OCI-LY1 (cell line): ENCODE data around the gene CCDC190.

Experiments used
- H2AFZ ChIP-seq: fragments of 200-600 bp; sonication (generic), shearing (Covaris generic); 2 replicates; pipeline ENCODE4 v1.6.0; 2014; ENCODE audit warnings: antibody characterized with exemption, mild to moderate bottlenecking, low read length
- H3F3A ChIP-seq: fragments of 200-600 bp; sonication (generic), shearing (Covaris generic); 2 replicates; pipeline ENCODE4 v1.6.0; 2014; ENCODE audit warnings: mild to moderate bottlenecking, antibody characterized with exemption, low read length, moderate library complexity; ENCODE audit not compliant: insufficient read depth
- H3K27ac ChIP-seq: fragments of 200-600 bp; sonication (generic); 2 replicates; pipeline ENCODE4 v1.5.1; 2014; ENCODE audit warnings: low read length, mixed run types, mild to moderate bottlenecking, low read depth; ENCODE audit not compliant: poor library complexity, severe bottlenecking
- H3K27me3 ChIP-seq: fragments of 200-600 bp; sonication (generic); 2 replicates; pipeline ENCODE4 v1.6.0; 2014; ENCODE audit warnings: antibody characterized with exemption, mild to moderate bottlenecking, low read length, moderate library complexity; ENCODE audit not compliant: insufficient read depth
- H3K36me3 ChIP-seq: fragments of 200-600 bp; sonication (generic); 2 replicates; pipeline ENCODE4 v1.6.1; 2014; ENCODE audit warnings: mild to moderate bottlenecking, antibody characterized with exemption, low read length, moderate library complexity, mixed read lengths; ENCODE audit not compliant: insufficient read depth
- H3K4me1 ChIP-seq: fragments of 200-600 bp; sonication (generic); 2 replicates; pipeline ENCODE4 v1.5.1; 2014; ENCODE audit warnings: mild to moderate bottlenecking, low read length, moderate library complexity; ENCODE audit not compliant: insufficient read depth, severe bottlenecking
- H3K4me2 ChIP-seq: fragments of 200-600 bp; sonication (generic), shearing (Covaris generic); 2 replicates; pipeline ENCODE4 v1.6.1; 2014; ENCODE audit warnings: low read length
- H3K4me3 ChIP-seq: fragments of 200-600 bp; sonication (generic); 2 replicates; pipeline ENCODE4 v1.5.1; 2014; ENCODE audit warnings: low read length, low read depth, mild to moderate bottlenecking, mixed read lengths; ENCODE audit not compliant: poor library complexity, severe bottlenecking
- H3K79me2 ChIP-seq: fragments of 200-600 bp; shearing (Covaris generic); 2 replicates; pipeline ENCODE4 v1.6.1; 2016; ENCODE audit warnings: mixed run types, low read length, mixed read lengths; ENCODE audit not compliant: insufficient read depth
- H3K9ac ChIP-seq: fragments of 200-600 bp; sonication (generic), shearing (Covaris generic); 2 replicates; pipeline ENCODE4 v1.6.1; 2014; ENCODE audit warnings: mild to moderate bottlenecking, low read length, mixed read lengths
- H3K9me2 ChIP-seq: fragments of 200-600 bp; sonication (generic), shearing (Covaris generic); 2 replicates; pipeline ENCODE4 v1.6.1; 2014; ENCODE audit warnings: low read depth, mild to moderate bottlenecking, low read length, mixed read lengths
- H3K9me3 ChIP-seq: fragments of 200-600 bp; shearing (Covaris generic); 2 replicates; pipeline ENCODE4 v1.6.1; 2014; ENCODE audit warnings: low read length, mixed read lengths
- H4K20me1 ChIP-seq: fragments of 200-600 bp; sonication (generic), shearing (Covaris generic); 2 replicates; pipeline ENCODE4 v1.6.0; 2016; ENCODE audit warnings: mild to moderate bottlenecking, low read length; ENCODE audit not compliant: insufficient read depth
- EZH2 ChIP-seq: fragments of 200-600 bp; sonication (generic), shearing (Covaris generic); IDR thresholded peaks from 2 replicates; pipeline ENCODE4 v1.8.0; 2017; ENCODE audit warnings: borderline replicate concordance, mixed run types, mild to moderate bottlenecking, antibody characterized with exemption, low read length, moderate library complexity, mixed read lengths
- TF ChIP-seq, protein P1 (sequence below): fragments of 200-600 bp; sonication (generic), shearing (Covaris generic); IDR thresholded peaks from 2 replicates; pipeline ENCODE4 v1.5.1; 2017; ENCODE audit warnings: mild to moderate bottlenecking, antibody characterized with exemption, low read length, moderate library complexity, mixed read lengths

The CCDC190 gene

DNA sequence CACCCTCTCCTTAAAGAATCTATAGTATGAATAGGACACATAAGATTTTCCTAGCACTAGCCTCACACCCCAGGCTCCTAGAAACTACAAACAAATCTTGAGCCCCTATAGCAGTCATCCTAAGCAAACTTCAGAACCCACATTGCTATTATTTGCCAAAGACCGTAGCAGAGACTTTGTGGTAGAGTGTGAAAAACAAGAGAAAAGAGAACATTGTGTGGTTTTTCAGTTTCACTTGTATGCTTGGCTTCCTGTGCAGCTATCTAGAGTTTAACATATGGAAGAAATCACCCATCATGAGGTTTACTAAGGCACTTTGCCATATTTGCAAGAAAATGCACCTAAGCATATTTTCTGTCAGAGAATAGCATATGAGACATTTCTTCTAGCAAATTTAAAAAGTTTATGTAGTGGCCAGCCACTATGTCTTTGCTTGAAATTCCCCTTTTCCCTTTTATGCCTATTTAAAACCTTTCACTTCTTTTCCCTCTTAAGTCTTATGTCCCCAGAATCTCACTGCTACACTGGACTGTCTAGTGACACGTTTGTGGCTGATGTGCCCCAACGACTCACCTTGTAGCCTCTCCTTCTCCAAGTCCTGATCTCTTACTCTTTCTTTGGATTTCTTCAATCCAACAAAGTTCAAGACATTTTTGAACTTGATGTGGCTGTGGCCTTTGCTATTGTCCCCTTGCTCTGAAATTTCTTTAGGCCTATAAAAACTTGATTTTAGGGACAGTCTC lies 25.6 kb downstream of the CCDC190 start:
- no peaks in the 10 kb centered on the region for H4K20me1 ChIP-seq
- H3K9me3 ChIP-seq = peaks cover 3% of the 10 kb centered on the region; the same call in 1 of the 2 replicates
- H3K4me2 ChIP-seq = no peak overlapping the region
- H3K4me3 ChIP-seq = no peak overlapping the region
- H3K9me2 ChIP-seq = no peaks in the 10 kb centered on the region
- no peak overlapping the region for H3K27ac ChIP-seq
- H3K36me3 ChIP-seq = no peaks in the 10 kb centered on the region
- no peak overlapping the region for H2AFZ ChIP-seq
- no peaks in the 10 kb centered on the region for H3K4me1 ChIP-seq
- H3K9ac ChIP-seq = no peak overlapping the region
- no peaks in the 10 kb centered on the region for H3F3A ChIP-seq
- no peaks in the 10 kb centered on the region for H3K27me3 ChIP-seq
- no peaks in the 10 kb centered on the region for H3K79me2 ChIP-seq
- TF ChIP-seq, protein P1, sequence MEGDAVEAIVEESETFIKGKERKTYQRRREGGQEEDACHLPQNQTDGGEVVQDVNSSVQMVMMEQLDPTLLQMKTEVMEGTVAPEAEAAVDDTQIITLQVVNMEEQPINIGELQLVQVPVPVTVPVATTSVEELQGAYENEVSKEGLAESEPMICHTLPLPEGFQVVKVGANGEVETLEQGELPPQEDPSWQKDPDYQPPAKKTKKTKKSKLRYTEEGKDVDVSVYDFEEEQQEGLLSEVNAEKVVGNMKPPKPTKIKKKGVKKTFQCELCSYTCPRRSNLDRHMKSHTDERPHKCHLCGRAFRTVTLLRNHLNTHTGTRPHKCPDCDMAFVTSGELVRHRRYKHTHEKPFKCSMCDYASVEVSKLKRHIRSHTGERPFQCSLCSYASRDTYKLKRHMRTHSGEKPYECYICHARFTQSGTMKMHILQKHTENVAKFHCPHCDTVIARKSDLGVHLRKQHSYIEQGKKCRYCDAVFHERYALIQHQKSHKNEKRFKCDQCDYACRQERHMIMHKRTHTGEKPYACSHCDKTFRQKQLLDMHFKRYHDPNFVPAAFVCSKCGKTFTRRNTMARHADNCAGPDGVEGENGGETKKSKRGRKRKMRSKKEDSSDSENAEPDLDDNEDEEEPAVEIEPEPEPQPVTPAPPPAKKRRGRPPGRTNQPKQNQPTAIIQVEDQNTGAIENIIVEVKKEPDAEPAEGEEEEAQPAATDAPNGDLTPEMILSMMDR = no peak
- TF ChIP-seq EZH2 = no peak

DNA sequence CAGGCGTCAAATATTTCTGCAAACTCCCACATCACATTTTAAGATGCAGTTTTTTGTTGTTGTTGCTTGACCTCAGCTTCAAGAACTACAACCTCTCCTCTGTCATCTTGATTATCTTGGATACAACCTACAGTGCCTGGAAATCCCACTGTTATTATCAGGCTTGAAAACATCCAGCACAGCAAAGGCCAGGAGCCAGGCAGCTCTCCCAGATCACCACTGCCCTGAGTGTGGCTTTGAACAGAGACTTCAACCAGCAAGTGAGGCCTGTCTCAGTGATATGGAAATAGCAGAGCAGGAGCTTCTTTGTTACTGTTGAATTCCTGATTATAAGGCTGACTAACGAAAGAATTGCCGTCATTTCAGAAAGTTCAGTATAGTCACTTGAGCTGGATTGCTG lies 28.5 kb downstream of the CCDC190 start:
- H2AFZ ChIP-seq = no peak overlapping the region
- no peaks in the 10 kb centered on the region for H3K4me1 ChIP-seq
- H3K4me2 ChIP-seq = no peak overlapping the region
- no peak overlapping the region for H3K27ac ChIP-seq
- H3K36me3 ChIP-seq = no peaks in the 10 kb centered on the region
- no peaks in the 10 kb centered on the region for H3K9me3 ChIP-seq
- no peaks in the 10 kb centered on the region for H3K79me2 ChIP-seq
- H3K4me3 ChIP-seq = no peak overlapping the region
- TF ChIP-seq, protein P1 = no peak
- TF ChIP-seq EZH2 = no peak
- no peaks in the 10 kb centered on the region for H3K9me2 ChIP-seq
- H4K20me1 ChIP-seq = no peaks in the 10 kb centered on the region
- H3K27me3 ChIP-seq = no peaks in the 10 kb centered on the region
- no peak overlapping the region for H3K9ac ChIP-seq
- H3F3A ChIP-seq = no peaks in the 10 kb centered on the region

DNA sequence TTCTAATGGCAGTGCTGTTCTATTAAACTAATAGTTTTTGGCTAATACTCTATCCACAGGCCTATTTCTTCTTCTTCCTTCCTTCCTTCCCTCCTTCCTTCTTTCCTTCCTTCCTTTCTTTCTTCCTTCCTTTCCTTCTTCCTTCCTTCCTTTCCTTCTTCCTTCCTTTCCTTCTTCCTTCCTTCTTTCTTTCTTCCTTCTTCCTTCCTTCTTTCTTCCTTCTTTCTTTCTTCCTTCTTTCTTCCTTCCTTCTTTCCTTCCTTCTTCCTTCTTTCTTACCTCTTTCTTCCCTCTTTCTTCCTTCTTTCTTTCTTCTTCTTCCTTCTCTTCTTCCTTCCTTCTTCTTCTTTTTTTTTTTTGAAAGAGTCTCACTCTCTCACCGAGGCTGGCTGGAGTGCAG lies 31.7 kb downstream of the CCDC190 start:
- no peak for TF ChIP-seq EZH2
- TF ChIP-seq, protein P1 = no peak
- Histone ChIP-seq H3K4me2 (no peak overlapping the region), H3K36me3 (no peaks in the 10 kb centered on the region)

More for the DNA sequence above, 31.7 kb downstream of the CCDC190 start:
- Histone ChIP-seq H3K4me3 (no peak overlapping the region), H3K79me2 (no peaks in the 10 kb centered on the region), H3K9me2 (no peaks in the 10 kb centered on the region), H3K9ac (no peak overlapping the region), H3F3A (no peaks in the 10 kb centered on the region), H3K27me3 (no peaks in the 10 kb centered on the region; the same call in 1 of the 2 replicates), H3K4me1 (no peaks in the 10 kb centered on the region), H2AFZ (no peak overlapping the region), H4K20me1 (no peaks in the 10 kb centered on the region), H3K9me3 (no peaks in the 10 kb centered on the region), H3K27ac (no peak overlapping the region)
